Limb (tissue), 2 donors: Measurements from ENCODE around the gene IGIP.

Source experiments
- DNase-seq, 2 donors: peaks; one replicate each; pipeline ENCODE4 v3.0.0-alpha.2; 2016; ENCODE audit errors: extremely low spot score in 2 of 2

Gene IGIP

DNA sequence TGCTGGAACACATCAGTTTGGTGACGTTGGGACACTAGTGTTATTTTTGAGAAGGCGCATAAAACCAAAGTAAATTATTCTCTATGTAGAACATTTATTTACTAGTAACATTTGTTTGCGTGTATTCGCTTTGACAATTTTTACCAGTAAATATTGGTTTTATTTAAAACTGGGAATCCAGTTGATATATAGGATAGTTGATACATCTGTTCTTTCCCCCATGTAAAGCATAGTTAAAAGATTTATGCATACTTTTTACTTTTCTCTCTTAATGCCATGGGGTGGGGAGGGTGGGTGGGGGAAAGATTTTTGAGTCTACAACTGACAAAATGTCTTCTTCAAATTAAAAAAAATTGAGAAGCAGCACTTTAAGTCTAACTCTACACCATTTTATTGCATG, at the start of gene IGIP:
Gene IGIP, plus strand, starts transcription at position 301 of the 400 bp plus-strand sequence. CDS start 2,540 bp downstream, outside the sequence.
- no peak for DNase-seq

DNA sequence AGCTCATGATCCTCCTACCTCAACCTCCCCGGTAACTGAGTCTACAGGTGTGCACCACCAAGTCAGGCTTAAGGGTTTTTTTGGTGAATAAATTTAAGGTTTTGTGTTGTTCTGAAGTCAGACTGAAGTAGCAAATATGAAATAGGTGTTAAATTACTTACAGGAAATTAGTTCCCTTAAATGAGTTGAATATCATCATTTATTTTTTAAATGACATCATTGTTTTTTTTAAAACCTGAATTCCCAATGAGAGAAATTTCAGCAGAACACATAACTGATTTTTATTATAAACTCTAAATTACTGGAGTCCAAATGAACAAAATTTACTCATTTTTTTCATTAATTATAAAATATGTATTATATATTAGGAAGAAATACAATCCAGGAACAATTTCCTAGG, 49.6 kb upstream of the IGIP start:
- no peak for DNase-seq

DNA sequence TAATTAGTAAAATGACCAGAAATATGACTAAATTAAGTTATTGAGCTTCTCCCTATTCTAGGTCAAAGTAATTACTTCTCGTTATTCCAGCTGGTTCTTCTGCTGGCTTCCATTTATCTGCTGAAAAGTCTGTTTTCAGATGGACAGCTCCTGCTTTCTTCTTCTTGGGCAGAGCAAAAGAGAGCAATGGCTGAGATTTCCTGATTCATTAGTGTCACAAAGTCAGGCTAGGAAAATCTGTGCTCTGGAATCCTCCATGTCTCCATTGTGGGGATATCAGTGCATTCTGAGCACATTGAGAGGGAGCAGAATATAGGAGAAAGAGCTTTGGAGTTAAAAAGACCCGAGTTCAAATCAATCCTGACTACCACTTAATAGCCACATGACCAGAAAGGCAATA, 48.9 kb upstream of the IGIP start:
- DNase-seq: no peak

DNA sequence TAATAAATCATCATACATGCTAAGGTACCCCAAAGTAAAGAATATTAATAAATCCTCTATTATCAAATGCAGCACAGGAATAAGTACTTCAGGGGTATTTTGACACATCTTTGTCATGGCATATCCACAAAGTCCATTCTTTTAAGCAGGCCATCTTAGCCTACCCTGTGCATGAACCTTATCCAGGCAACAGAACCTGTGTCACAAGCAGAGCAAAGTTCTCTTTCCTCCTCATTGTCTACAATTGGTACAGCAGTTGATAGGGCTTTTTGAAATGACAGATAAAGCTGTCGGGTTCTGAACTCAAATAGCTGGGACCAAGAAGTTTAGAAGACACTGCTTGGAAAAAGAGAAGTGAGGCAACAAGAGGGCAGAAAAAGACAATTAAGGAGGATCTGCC, 42.6 kb upstream of the IGIP start:
- DNase-seq: no peak

DNA sequence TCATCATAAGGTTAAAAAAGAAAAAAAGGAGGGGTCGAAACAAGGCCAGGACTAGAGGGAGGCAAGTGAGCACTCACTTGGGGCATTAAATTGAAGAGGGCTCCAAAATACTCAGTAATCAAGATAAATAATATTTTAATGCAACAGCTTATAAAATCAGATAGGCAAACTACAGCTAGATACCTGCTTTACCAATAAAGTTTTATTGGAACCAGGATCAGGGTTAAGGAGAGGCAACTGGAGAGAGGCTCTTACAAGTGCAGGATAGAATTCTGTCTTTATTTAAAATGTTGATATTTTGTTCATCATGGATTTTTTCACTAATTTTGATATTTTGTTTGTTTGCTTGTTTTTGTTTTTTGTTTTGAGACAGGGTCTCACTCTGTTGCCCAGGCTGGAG, 42.1 kb upstream of the IGIP start:
- no peak for DNase-seq

DNA sequence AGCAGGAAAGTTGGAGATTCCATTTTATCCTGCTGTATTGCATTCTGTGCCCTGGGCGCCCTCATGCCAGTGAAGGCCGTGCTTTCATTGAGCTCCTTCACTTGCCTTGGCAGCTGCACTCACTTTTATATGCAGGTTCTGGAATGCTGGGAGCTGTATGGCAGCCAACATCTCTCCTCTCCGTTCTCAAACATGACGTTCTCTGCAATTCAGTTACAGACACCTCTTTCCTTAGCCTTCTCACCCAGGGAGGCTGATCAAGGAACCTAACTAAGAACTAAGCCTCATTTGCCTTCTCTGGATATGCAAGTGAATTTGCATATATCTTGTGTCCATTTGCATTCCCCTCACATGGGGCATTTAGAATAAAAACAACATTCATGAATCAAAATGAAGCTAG, 41.2 kb upstream of the IGIP start:
- no peak for DNase-seq

DNA sequence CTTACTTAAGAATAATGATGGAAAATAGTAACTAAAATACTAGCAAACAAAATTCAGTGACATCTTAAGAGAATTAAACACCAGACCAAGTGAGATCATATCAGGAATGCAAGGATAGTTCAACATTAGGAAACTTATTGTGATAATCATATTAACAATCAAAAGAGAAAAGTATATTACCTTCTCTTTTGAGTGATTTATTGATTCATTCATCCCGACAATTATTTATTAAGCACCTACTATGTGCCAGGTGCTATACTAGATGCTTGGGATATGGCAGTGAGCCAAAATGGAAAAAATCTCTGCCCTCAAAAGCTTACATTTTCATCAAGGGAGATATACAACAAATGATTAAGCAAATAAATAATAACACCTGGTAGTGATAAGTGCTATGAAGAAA, 35.5 kb upstream of the IGIP start:
- DNase-seq: no peak

DNA sequence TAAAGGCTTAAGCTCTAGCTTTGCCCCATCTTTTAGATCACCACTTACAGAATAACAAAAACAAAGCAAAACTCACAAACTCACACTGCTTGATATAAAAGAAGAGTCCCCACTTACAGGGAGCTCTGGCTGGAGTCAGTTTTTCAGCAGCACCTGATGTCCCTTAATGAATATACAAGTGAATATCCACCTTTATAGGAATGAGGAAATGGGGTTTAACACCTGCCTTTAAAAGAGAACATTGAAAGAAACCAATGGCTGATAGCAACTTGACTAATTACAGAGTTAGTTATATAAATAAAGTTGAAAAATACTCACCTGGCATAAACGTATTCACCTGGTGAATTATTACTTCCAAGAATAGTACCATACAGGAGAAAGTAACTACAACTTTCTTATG, 32.6 kb upstream of the IGIP start:
- no peak for DNase-seq

DNA sequence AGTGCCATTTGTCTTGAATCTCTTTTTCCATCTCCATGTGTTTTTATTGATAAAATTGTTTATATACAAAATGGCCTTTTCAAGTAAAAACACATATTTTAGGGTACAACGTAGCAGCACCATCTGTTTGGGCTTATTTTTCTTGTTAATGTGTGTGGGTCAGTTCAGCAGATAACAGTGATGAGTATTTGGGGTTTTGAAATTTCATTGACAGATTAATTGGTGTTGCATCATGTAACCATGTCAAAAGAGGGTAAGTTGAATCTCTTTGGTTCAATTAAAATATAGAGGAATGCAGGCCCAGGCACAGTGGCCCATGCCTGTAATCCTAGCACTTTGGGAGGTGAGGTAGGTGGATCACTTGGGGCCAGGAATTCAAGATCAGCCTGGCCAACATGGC, 31.9 kb upstream of the IGIP start:
- no peak for DNase-seq

DNA sequence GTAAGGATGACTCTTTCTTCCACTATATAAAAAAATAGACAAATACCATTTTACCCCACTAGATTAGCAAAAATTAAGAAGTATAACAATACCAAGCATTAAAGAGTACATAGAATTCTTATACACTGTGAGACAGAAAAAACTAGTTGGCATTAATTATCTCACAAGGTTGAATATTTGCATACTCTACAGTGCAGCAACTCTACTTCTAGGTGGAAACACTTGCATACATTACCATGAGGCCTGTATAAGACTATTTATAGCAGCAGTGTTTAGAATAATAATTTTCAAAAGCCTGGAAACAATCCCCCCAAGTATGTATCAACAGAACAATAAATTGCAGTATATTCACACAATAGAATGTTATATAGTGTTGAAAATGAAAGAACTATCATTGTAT, 30.8 kb upstream of the IGIP start:
- DNase-seq: no peak

DNA sequence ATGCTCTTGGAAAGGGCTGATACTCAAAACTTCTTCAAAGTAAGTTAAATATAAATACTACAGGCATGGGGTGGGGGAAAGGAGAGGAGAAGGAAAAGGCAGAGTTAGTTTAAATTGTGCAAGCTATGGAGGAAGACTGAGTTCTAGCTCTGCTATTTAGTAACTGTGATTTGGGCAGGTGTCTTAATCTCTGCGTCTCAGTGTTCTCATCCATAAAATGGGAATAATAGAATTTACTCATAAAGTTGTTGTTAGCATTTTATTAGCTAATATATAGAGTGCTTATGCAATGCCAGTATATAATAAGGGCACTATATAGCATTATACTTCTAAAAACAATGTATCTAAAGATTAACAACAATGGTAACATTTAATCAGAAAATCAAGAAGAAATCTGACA, 24.6 kb upstream of the IGIP start:
- no peak for DNase-seq

DNA sequence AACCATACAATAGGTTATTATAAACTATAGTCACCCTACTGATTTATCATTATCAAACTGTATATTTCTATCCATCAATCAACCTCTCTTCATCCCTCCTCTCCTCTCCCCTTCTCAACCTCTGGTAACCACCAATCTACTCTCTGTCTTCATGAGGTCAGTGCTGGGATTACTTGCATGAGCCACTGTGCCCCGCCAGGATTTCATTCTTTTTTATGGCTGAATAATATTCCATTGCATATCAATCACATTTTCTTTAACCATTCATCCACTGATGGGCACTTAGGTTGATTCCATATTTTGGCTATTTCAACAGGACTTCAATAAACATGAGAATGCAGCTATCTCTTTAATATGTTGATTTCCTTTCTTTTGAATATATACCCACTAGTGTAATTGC, 22.6 kb upstream of the IGIP start:
- DNase-seq: no peak

DNA sequence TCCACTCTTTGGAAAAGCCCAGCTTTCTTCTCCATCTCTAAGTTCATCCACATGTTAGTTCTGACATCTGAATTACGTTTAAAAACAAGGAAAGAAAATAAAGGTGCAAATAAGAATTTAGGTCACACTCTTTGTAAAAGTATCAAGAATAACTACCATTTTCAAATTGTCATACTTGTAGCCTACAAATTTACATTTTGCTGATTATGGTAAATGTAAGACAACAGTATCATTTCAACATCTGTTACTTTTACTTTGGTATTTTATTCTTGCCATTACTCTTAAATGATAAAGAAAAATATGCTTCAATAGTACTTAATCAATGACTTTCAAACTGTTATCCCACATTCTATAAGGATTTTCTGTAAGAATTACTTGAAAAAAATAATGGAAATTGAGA, 21.6 kb upstream of the IGIP start:
- DNase-seq: no peak

DNA sequence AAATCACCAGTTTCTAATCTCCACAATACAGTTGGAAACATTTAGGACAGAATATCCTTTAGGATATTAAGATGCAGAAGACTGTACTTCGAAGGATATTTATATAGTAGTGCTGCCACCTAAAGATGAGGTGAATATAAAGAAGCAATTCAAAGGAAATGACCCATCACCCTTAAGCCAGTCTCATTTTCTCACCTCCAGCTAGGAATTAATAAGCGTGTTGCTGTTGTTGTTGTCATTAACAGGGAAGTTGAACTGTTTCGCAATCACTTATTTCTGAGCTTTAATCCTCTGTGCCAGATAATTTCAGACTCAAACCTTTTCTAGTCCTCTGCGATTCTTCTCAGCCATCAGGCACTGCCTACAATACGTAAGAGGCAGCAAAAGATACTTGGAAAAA, 19.6 kb upstream of the IGIP start:
- no peak for DNase-seq

DNA sequence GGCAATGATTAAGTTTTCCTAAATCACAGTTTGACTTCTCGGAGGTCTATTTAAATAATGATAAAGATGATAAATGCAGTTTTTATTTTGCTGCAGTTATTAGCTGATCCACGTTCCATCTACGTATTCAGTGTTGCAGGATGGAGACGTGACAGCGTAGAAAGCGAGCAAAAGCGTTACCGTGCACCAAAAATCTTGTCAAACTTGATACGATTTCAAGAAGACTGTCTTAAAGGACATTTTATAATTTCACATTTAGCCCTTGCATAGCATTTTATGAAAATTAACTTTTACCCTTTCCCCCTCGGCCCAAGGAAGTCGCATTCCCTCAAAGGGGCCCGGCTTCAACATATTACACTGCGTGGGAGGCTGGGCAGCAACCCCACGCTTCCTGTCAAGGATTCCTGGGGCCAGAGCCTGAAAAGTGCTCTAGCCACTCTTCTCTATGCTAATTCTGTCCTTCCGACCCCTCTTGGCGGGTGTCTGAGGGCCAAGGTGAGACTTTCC, 18.9 kb upstream of the IGIP start:
- no peak for DNase-seq

DNA sequence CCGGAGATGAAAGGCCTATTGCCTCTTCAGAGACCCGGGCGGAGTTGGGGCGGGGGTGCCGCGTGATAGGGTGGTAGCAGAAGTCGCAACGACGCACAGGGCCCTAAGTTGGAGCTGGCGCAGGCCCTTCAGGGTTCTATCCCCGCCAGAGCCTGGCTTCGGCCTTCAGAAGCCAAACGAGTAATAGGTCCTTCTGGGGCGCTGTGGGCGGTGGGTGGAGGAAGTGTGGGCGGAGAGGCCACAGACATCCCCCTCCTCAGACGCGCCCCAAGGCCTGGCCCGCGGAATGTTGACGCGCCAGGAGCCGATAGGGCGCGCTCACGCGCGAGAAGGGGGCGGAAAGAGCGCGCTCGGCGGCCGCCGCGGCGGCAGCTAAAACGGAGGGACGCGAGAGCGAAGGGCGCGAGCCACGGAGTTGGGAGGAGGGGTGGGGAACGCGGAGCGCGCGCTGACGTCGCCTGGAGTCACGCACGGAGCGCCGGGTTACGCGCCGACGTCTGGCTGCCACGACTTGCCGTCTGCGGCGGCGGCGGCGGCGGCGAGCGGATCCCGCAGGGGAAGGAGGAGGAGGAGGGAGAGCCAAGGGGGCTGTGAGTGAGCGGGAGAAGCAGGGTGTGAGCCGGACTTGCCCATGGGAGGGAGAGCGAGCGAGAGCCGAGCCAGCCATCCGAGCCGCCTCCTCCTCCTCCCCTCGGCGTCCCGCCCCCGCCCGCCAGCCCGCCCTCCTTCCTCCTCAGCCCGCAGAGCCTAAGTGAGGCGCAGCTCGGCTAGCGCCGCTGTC, 18.2 kb upstream of the IGIP start:
- DNase-seq: peak; percentile 93 to 95

DNA sequence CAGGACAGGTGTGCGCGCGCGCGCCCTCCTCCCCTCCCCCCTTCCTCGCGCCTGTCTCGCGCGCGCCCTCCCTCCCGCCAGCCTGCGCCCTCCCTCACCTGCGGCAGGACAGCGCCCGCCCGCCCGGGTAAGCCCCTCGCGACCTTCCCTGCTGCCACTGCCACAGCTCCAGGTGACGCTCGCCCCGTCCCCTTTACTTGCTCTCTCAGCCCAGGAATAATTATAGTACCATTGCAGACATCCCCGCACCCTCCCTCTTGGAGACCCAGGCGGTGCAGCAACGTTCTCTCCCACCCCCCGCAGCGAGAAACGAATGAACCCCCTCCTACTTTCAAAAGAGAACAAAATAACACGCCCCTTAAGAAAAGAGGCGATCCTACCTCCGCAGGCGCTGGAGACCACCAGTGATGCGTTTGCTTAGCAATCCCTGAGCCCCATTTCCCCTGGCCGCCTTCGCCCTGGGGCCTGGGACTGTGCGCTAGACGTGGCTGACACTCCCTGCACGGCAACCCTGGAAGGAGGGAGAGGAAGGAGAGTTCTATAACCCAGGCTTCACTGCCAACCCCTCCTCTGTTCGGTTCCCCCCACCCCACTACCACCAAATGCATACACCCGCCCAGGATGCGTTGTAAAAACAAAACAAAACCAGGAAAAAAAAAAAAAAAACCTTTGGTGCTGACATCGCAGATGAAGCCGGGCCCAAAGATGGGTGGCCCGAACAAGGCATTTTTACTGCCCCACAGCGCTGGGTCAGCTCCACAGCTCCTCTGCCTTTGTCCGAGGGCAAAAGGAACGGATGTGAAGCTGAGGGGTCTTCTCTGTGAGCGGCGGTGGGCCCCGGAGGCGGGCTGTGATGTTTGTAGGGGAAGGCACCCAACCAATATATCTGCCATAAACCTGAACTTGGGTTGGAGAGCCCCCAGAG, 17.4 kb upstream of the IGIP start:
- peak in 1 of 2 donors; percentile 62 for DNase-seq

DNA sequence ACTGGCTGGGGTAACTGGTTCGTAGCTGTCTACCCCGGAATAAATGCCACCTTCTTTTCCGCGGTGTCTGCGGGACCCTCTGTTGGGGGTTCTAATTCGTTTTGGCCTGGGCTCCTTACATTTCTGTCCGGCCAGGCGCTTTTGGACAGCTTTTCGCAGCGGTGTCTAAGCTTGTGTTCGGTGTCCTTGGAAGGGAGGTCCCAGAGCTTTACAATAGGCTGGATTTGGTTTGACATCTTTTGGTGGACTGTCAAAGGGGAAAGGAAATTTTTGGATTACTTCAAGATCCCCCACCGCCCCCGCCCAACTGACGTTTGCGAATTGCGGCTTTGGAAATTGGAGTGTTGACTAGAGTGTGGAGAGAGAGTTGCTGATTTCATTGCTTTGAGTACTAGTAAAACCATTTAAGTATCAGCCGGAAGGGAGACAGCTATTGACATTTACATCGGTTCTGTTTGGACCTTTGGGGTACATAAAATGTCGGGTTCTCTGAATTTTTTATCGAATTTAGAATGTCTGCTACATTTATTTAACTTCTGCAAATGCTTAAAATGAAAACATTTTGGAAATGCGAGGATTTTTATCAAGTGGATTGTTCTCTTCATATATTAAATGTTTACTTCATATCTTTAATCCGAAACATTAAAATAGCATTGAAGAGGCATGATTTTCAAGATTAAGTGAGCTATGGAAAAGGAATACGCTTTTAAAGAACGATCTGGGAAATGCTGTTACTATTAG, 16.5 kb upstream of the IGIP start:
- peak in 1 of 2 donors; percentile 11 for DNase-seq

DNA sequence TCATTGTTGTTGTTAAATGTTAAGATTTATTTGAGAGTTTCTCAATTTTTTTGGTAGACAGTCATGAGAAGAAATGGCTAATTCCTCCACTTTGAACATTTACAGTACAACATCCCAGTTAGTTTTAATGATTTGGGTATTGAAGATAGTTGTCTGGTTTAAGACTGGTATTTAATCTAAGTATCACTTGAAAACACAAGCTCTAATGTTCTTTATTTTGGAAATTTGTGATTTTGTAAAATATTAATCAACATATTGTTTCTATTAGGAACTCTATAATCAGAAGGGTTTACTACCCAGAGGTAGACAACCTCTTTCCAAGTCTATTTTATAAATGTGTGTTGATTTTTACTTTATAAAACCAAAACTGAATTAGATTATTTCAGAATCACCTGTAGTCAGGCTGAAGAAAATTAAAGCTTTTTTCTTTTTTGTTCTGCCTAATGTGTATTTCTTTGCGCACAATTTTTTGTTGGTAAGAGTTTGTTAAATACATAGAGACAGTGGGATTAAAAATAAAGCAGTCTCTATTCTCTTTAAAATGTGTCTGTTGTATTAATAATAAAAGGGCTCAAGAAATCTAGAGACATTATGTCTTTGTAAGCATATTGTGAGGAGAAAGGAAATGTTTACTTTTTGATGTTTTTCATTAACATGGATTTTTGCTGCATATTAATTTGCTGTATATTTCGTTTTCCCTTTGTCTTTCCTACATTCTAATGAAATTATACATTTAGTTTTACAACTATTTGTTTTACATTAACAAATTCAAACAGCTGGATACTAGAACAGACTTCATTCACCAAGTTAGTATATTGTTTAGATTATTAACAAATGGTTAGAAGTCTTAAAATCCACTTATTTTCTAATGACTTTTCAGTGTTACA, 15.7 kb upstream of the IGIP start:
- peak in 1 of 2 donors; percentile 39 for DNase-seq

DNA sequence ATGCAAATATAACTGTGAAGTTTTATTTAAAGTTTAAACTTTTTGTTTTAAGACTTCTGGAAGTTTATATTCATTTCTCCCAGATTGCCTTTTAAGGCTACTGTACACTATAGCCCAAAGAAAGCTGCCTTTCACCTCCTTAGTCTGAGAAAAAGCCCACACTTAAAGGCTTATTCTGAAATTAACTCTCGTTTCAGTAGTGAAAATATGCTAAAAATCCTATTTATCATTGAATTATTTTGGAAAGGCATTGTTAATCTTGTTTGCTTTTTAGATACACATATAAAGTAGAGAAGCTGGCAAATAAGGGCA, 15.1 kb upstream of the IGIP start:
- DNase-seq: no peak
